Measurements from ENCODE around the gene SIGLEC1.

The SIGLEC1 gene

GRCh38 chr20:3744806-3745685 lies 32.6 kb upstream of the SIGLEC1 start:
- in situ Hi-C loops (cut with MboI; ENCODE audit: low sequenced_read_pairs) = no loop called here

- in situ Hi-C loops (cut with MboI; ENCODE audit: low sequenced_read_pairs) = no loop called here
Observed at GRCh38 chr20:3744037-3744436, 31.6 kb upstream of the SIGLEC1 start.

DNA sequence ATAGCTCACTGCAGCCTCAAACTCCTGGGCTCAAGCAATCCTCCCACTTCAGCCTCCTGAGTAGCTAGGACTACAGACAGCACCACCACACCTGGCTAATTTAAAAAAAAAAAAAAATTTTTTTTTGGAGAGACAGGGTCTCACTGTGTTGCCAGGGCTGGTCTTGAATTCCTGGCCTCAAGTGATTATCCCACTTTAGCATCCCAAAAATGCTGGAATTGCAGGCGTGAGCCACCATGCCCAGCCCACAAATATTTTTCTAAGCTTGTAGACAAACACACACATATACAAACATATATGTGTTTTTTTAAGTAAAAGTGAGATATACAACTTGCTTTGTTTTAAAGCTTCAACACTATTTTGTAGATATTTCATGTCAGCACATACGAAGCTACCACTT lies 30.9 kb upstream of the SIGLEC1 start:
- in situ Hi-C loops (cut with MboI; ENCODE audit: low sequenced_read_pairs) = no loop called here

DNA sequence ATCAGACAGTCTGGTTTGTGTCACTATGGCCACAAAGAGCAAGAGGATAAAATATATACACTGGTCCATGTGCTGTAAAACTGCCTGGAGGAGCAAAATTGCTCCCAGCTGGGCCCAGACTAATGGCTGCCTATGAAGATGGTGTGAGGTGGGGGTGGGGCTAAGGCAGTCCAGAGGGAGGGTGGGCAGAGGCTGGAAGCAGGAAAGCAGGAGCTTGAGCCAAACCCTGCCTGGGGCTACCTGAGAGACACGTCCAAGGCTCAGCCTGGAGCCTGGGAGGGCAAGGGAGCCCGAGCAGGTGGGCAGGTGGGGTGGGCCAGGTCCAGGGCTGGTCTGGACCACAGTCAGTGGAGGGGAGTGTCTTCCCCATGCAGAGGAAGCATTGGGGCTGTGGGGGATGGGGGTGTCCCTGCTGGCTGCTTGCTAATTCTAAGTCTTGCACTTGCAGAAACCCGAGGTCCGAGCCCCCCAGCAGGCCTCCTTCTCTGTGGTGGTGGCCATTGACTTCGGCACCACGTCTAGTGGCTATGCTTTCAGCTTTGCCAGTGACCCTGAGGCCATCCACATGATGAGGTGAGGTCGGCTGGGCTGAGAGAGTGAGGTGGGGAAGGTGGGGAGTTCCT lies 29.5 kb upstream of the SIGLEC1 start:
- in situ Hi-C loops (cut with MboI; ENCODE audit: low sequenced_read_pairs) = no loop called here

- in situ Hi-C loops (cut with MboI; ENCODE audit: low sequenced_read_pairs) = no loop called here
Observed at GRCh38 chr20:3740615-3741301, 28.4 kb upstream of the SIGLEC1 start.

DNA sequence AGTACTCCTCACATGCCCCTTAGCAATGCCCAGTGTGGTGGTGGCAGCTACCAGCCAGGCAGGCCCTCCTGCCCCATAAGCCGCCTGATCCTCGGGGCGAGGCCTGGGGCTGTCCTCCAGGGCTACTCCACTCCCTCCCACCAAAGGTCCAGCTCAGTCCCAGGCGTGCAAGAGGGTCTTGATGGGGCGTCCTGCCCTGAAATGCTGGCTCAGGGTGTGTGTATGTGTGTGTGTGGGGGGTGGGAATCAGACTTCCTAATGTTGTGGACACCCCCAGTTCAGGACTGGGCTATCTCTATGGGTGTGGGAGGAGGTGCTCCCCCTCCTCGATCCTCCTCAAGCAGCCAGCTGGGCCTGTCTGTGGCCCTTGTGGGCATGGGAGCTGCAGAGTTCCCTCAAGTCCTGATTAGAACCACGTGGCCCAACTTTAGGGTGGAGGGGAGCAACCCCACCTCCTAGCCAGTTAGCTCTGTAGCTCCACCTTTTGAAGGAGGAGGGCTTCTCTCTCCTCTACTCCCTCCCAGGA lies 27.6 kb upstream of the SIGLEC1 start:
- in situ Hi-C loops (cut with MboI; ENCODE audit: low sequenced_read_pairs) = no loop called here

DNA sequence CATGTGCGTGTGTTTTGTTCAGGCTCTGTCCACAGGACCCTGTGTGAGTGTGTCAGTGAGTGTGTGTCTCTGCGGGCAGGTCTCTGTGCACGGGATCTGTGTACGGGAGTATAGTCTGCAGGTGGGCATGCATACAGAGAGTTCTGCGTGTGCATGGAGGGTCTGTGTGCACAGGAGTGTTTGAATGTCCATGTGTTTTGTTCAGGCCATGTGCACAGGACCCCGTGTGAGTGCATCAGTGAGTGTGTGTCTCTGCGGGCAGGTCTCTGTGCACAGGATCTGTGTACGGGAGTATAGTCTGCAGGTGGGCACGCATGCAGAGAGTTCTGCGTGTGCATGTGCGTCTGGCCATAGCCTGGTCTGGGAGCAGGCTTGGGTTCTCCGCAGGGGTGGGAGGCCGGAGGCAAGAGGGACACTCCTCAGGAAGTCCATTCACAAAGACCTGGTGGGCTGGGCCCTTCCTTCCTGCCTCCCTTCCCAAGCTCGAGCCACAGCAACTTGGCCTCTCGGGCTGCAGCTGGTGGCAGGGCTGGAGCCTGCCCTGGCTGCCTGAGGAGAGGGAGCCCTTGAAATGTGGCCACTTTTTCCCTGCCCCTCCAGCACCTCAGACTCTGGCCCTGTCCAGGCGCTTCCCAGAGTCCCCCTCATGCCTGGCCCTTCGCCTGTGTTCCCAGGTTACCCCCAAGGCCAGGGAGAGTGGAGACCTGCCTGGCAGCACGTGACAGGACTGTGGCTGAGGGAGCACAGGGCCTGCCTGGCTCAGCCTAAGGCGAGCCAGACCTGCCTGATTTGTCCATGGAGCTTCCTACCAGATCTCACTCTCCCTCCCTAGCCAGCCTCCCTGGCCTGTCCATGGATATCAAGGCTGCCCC lies 26.9 kb upstream of the SIGLEC1 start:
- in situ Hi-C loops (cut with MboI; ENCODE audit: low sequenced_read_pairs) = no loop called here

DNA sequence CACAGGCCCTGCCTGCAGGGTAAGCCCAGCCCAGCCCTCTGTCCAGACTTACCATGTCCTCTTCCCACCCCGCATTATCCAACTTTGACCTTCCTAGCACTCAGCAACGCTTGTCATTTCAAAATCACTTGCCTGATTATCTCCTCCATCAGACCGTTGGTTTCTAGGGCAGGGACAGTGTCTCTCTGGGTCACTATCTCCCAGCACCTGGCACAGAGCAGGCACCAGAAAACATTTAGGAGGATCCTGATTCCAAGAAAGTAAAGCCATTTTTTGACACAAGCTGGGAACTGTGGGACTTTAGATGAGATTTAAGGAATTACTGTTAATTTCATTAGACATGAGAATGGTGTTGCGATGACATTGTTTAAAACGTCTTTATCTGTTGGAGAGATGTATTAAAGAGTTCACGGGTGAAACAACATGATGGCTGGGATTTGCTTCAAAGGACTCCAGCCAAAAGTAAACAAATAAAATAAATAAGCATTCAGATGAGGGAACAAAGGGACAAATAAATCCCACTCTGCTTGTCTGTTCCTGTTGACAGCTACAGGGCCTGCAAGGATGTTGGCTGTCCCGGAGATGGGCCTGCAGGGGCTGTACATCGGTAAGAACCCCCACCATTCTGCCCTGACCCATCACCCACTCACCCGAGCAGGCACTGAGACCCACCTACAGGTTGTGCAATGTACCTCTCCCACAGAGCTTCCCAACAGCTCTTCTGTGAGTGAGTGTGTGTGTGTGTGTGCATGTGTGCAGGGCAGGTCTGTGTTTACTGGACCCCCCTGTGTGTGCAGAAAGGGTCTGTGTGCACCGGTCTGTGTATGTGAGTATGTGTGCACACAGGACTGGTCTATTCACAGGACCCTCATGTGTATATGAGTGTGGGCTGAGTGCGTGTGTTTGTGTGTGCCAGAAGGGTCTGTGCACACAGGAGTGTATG lies 26.0 kb upstream of the SIGLEC1 start:
- in situ Hi-C loops (cut with MboI; ENCODE audit: low sequenced_read_pairs) = no loop called here

DNA sequence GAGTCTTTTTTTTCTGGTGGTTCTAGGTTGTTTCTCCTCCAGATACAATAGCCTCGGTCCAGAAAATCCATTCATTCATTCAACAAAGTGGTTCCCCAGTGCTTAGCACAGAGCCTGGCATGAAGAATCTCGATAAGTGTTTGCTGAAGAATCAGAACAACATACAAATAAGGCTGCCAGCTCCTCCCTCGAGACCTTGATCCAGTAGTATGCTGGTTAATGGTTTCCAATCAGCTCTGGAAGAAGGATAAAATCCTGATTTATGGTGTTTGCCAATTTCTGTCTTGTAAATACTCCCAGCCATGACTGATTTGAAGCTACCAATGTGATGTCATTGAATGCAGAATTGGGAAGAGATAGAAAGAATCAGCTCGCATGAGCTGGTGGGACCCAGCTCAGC lies 23.4 kb upstream of the SIGLEC1 start:
- in situ Hi-C loops (cut with MboI; ENCODE audit: low sequenced_read_pairs) = no loop called here

- in situ Hi-C loops (cut with MboI; ENCODE audit: low sequenced_read_pairs) = no loop called here
Observed at GRCh38 chr20:3734111-3734843, 21.9 kb upstream of the SIGLEC1 start.

- in situ Hi-C loops (cut with MboI; ENCODE audit: low sequenced_read_pairs) = no loop called here
Observed at GRCh38 chr20:3733119-3733995, 21.0 kb upstream of the SIGLEC1 start.

DNA sequence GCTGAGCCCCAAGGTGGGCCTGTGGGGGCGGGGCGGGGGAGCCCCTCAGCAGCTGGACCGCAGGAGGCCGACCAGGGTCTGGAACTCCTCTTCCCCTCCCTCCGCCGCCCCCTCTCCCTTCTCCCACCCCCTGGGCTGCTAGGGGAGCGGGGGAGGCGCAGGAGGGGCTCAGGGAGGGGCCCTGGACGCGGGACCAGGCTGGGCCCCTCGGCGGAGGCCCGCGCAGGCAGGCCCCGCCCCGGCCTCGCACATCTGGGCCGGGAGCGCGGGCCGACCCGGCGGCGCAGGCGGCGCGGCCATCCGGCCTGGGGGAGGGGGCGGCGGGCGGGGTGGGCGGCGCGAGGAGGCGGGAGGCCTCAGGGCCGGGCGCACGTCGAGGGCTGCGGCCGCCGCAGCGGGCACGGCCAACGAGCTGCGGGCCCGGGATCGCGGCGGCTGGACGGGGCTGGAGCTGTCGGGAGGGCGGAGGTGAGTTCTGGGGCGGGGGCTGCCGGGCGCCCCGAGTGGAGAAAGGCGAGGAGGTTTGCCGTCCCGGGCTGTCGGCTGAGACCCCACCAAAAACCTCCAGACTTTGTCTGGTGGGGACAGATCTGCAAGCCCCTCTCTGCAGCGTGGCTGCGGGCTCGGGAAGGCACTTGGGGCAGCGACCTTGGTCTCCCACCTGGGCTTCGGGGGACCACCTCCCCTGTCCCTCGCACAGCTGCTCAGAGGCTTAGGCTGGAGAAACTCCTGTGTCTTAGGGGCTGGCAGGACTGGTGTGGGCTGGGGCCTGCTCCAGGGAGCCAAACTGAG lies 20.1 kb upstream of the SIGLEC1 start, which contains the start of gene HSPA12B:
TSS of gene HSPA12B (plus strand) at position 359 of the 792 bp plus-strand sequence. CDS start 5,990 bp downstream, outside the sequence.
- in situ Hi-C loops (cut with MboI; ENCODE audit: low sequenced_read_pairs) = no loop called here

DNA sequence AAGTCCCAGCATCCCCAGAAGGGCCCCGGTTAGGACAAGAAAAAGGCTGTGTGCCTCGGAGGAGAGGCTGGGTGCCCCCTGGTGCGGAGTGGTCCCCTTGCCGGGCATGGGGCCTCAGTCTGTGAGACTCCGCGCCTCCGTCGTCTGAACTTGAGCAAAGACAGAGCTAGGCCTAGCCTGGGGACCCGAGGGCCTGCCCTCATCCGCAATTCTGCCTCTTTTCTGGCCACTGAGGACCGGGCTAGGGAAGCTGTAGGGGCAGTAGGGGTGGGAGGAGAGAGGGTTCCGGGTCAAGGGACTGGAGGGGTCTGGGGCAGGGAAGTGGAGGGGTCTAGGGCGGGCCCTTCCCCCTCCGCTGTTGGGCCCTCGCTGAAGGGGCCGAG lies 19.5 kb upstream of the SIGLEC1 start:
- in situ Hi-C loops (cut with MboI; ENCODE audit: low sequenced_read_pairs) = no loop called here

- in situ Hi-C loops (cut with MboI; ENCODE audit: low sequenced_read_pairs) = no loop called here
Observed at GRCh38 chr20:3730803-3731672, 18.6 kb upstream of the SIGLEC1 start.

DNA sequence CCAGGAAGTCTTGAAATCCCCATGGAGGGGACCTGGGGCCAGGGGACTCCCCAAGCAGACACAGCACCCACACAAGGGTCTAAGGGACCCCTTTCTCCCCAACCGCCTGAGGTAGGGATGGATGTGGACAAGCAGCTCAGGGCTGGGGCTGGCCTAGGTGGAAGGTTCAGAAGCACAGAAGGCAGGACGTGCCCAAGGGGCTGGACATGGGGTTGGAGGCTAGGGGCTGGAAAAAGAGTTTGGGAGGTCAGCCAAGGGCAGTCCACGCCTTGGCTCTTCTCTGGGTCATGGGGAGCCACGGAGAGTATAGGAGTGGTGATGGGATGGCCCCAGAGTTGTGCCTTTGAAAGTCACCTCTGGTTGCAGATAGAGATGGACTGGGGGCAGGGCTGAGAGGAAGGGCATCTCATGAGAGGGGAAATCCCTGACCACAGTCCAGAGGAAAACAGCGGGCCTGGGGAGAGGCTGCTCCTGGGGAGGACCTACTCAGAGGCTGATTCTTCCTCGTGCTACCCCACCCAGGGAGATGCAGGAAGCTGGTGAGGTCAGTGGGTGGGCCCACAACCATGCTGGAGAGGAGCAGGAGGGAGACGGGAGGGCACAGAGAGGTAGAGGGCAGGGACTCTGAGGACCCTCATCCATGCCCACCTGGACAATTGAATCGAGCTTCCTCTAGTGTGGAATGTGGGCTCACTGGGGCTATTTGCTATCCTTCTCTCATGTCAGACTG lies 17.6 kb upstream of the SIGLEC1 start:
- in situ Hi-C loops (cut with MboI; ENCODE audit: low sequenced_read_pairs) = no loop called here
